Activated effector memory CD4-positive, alpha-beta T cell treated with Interleukin-2 at 50 U/mL for 16 hours (primary cell): ENCODE measurements around the gene TMEM256.
A peak's percentile ranks its signal among the peaks of the same experiment; 100 is the strongest.

Experiments used
- DNase-seq: peaks from one replicate; pipeline ENCODE4 v3.0.0-alpha.2; 2020

TMEM256 gene

GRCh38 chr17:7403977-7404736 lies at the start of gene TMEM256:
TSS of gene TMEM256 (minus strand) at chr17:7404097. CDS start at chr17:7404084, 13 bp downstream.
- peak; percentile 92 for DNase-seq

- DNase-seq = no peak
Observed at GRCh38 chr17:7448461-7448860, 44.6 kb upstream of the TMEM256 start.

- peak; percentile 19 for DNase-seq
Observed at GRCh38 chr17:7445619-7445968, 41.7 kb upstream of the TMEM256 start.

- no peak for DNase-seq
Observed at GRCh38 chr17:7444682-7445618, 41.1 kb upstream of the TMEM256 start, which contains the start of gene CHRNB1. TSS of gene CHRNB1 (plus strand) at chr17:7445061. CDS start at chr17:7445128, 67 bp downstream.

- no peak for DNase-seq
Observed at GRCh38 chr17:7443499-7444485, 39.9 kb upstream of the TMEM256 start.

- no peak for DNase-seq
Observed at GRCh38 chr17:7442142-7442541, 38.2 kb upstream of the TMEM256 start.

GRCh38 chr17:7441266-7441665 lies 37.4 kb upstream of the TMEM256 start:
- no peak for DNase-seq

GRCh38 chr17:7440834-7441195 lies 36.9 kb upstream of the TMEM256 start:
- DNase-seq = no peak

GRCh38 chr17:7440113-7440833 lies 36.4 kb upstream of the TMEM256 start:
- no peak for DNase-seq

- no peak for DNase-seq
Observed at GRCh38 chr17:7439462-7440112, 35.7 kb upstream of the TMEM256 start, which contains the start of gene FGF11. TSS of gene FGF11 (plus strand) at chr17:7439512. CDS start at chr17:7439621, 109 bp downstream.

GRCh38 chr17:7438656-7439460 lies 35.0 kb upstream of the TMEM256 start:
- no peak for DNase-seq

GRCh38 chr17:7437950-7438614 lies 34.2 kb upstream of the TMEM256 start:
- peak; percentile 23 for DNase-seq

- DNase-seq = no peak
Observed at GRCh38 chr17:7437369-7437863, 33.5 kb upstream of the TMEM256 start.

- DNase-seq = peak; percentile 73
Observed at GRCh38 chr17:7436556-7437368, 32.9 kb upstream of the TMEM256 start.

- peak; percentile 59 for DNase-seq
Observed at GRCh38 chr17:7435676-7436555, 32.0 kb upstream of the TMEM256 start.

- no peak for DNase-seq
Observed at GRCh38 chr17:7432296-7432695, 28.4 kb upstream of the TMEM256 start.

- DNase-seq = no peak
Observed at GRCh38 chr17:7431231-7431630, 27.3 kb upstream of the TMEM256 start.

- no peak for DNase-seq
Observed at GRCh38 chr17:7429722-7430121, 25.8 kb upstream of the TMEM256 start.
